MM.1S (cell line): ENCODE measurements around the gene ZC3H12C.

Experiments
- DNase-seq: peaks from one replicate; pipeline ENCODE4 v3.0.0-alpha.2; 2015
- H2AFZ ChIP-seq: fragments of 300-600 bp; sonication (generic); 2 replicates; pipeline ENCODE4 v1.6.0; 2016; ENCODE audit warnings: antibody characterized with exemption, low read length
- H3F3A ChIP-seq: fragments of 300-600 bp; sonication (generic); 2 replicates; pipeline ENCODE4 v1.6.1; 2016; ENCODE audit warnings: mild to moderate bottlenecking, antibody characterized with exemption, low read length, moderate library complexity, mixed read lengths; ENCODE audit not compliant: insufficient read depth
- H3K27ac ChIP-seq: fragments of 300-600 bp; sonication (generic); 2 replicates; pipeline ENCODE4 v1.5.1; 2016; ENCODE audit warnings: mild to moderate bottlenecking, low read length
- H3K27me3 ChIP-seq: fragments of 300-600 bp; sonication (generic); replicated peaks from 2 replicates; pipeline ENCODE4 v1.6.0; 2016; ENCODE audit warnings: low read length; ENCODE audit not compliant: insufficient read depth
- H3K36me3 ChIP-seq: fragments of 300-600 bp; sonication (generic); replicated peaks from 2 replicates; pipeline ENCODE4 v1.6.1; 2016; ENCODE audit warnings: mild to moderate bottlenecking, low read length, mixed read lengths; ENCODE audit not compliant: insufficient read depth
- H3K4me1 ChIP-seq: fragments of 300-600 bp; sonication (generic); 2 replicates; pipeline ENCODE4 v1.6.1; 2016; ENCODE audit warnings: low read length, mixed read lengths
- H3K4me2 ChIP-seq: fragments of 300-600 bp; sonication (generic); 2 replicates; pipeline ENCODE4 v1.6.0; 2016; ENCODE audit warnings: low read depth, low read length
- H3K4me3 ChIP-seq: fragments of 300-600 bp; sonication (generic); 2 replicates; pipeline ENCODE4 v1.5.1; 2016; ENCODE audit warnings: low read length, mixed read lengths
- H3K79me2 ChIP-seq: fragments of 300-600 bp; sonication (generic); 2 replicates; pipeline ENCODE4 v1.6.1; 2016; ENCODE audit warnings: mixed run types, low read length, mixed read lengths
- H3K9ac ChIP-seq: fragments of 300-600 bp; sonication (generic); 2 replicates; pipeline ENCODE4 v1.6.1; 2016; ENCODE audit warnings: low read length, mixed read lengths
- H3K9me2 ChIP-seq: fragments of 300-600 bp; sonication (generic); replicated peaks from 2 replicates; pipeline ENCODE4 v1.6.1; 2016; ENCODE audit warnings: mild to moderate bottlenecking, low read length, mixed read lengths; ENCODE audit not compliant: insufficient read depth
- H3K9me3 ChIP-seq: fragments of 300-600 bp; sonication (generic); replicated peaks from 2 replicates; pipeline ENCODE4 v1.6.1; 2016; ENCODE audit warnings: mild to moderate bottlenecking, low read length, mixed read lengths; ENCODE audit not compliant: insufficient read depth
- H4K20me1 ChIP-seq: fragments of 300-600 bp; sonication (generic); 2 replicates; pipeline ENCODE4 v1.6.1; 2016; ENCODE audit warnings: mild to moderate bottlenecking, low read length, moderate library complexity, mixed read lengths; ENCODE audit not compliant: insufficient read depth
- EZH2 ChIP-seq: fragments of 300-600 bp; sonication (generic); optimal IDR thresholded peaks from 2 replicates; pipeline ENCODE3; 2017; ENCODE audit warnings: low read depth, mild to moderate bottlenecking, antibody characterized with exemption, low read length, mixed read lengths
- EZH2phosphoT487 ChIP-seq: fragments of 300-600 bp; sonication (generic); IDR thresholded peaks from 2 replicates; pipeline ENCODE4 v1.6.1; 2018; ENCODE audit warnings: antibody characterized with exemption, low read length
- TF ChIP-seq, protein P1 (sequence below): fragments of 300-600 bp; sonication (generic); IDR thresholded peaks from 2 replicates; pipeline ENCODE4 v1.5.1; 2016; ENCODE audit warnings: antibody characterized with exemption, low read length, mixed read lengths

ZC3H12C gene

DNA sequence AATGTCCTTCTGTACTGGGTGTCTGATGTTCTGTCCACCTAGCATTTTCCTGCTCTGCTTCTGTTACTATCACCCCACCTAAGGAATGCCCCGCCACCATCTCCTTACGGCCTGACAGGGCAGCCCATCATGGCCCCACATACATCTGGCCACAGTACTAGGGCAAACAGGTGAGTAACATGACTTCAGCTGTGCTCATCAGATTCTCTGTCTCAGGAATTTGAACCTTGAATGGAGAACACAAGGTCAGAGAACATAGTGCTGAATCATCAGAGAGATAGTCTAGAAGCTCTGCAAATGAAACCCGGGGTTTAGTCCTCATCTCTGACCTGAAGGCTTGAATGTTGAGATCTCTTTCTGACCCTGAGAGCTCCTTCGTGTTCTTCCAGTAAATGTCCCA is 32.4 kb downstream of the ZC3H12C start:
- peak; percentile 49 for DNase-seq
- Histone ChIP-seq H3K27ac (no peak overlapping the region), H3K27me3 (no peaks in the 10 kb centered on the region), H3F3A (no peaks in the 10 kb centered on the region), H3K4me2 (no peak overlapping the region), H3K9ac (no peak overlapping the region), H3K4me1 (peaks cover 5% of the 10 kb centered on the region; the same call in 1 of the 2 replicates), H3K36me3 (no peaks in the 10 kb centered on the region), H2AFZ (no peak overlapping the region), H3K79me2 (no peaks in the 10 kb centered on the region), H4K20me1 (no peaks in the 10 kb centered on the region), H3K9me2 (no peaks in the 10 kb centered on the region), H3K4me3 (no peak overlapping the region), H3K9me3 (no peaks in the 10 kb centered on the region)
- TF ChIP-seq EZH2 (no peak), EZH2phosphoT487 (no peak)
- TF ChIP-seq, protein P1, sequence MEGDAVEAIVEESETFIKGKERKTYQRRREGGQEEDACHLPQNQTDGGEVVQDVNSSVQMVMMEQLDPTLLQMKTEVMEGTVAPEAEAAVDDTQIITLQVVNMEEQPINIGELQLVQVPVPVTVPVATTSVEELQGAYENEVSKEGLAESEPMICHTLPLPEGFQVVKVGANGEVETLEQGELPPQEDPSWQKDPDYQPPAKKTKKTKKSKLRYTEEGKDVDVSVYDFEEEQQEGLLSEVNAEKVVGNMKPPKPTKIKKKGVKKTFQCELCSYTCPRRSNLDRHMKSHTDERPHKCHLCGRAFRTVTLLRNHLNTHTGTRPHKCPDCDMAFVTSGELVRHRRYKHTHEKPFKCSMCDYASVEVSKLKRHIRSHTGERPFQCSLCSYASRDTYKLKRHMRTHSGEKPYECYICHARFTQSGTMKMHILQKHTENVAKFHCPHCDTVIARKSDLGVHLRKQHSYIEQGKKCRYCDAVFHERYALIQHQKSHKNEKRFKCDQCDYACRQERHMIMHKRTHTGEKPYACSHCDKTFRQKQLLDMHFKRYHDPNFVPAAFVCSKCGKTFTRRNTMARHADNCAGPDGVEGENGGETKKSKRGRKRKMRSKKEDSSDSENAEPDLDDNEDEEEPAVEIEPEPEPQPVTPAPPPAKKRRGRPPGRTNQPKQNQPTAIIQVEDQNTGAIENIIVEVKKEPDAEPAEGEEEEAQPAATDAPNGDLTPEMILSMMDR: no peak

- no peaks in the 10 kb centered on the region for H3K79me2 ChIP-seq
- H3K4me2 ChIP-seq: no peak overlapping the region
- H3K9ac ChIP-seq: no peak overlapping the region
- no peak overlapping the region for H2AFZ ChIP-seq
- TF ChIP-seq EZH2: no peak
- TF ChIP-seq, protein P1: no peak
- TF ChIP-seq EZH2phosphoT487: no peak
- H3F3A ChIP-seq: no peaks in the 10 kb centered on the region
- H3K9me2 ChIP-seq: no peaks in the 10 kb centered on the region
- no peaks in the 10 kb centered on the region for H3K9me3 ChIP-seq
- peaks cover 5% of the 10 kb centered on the region; the same call in 1 of the 2 replicates for H3K4me1 ChIP-seq
- no peak overlapping the region for H3K4me3 ChIP-seq
- DNase-seq: no peak
- no peak overlapping the region for H3K27ac ChIP-seq
- H3K27me3 ChIP-seq: no peaks in the 10 kb centered on the region
- H3K36me3 ChIP-seq: no peaks in the 10 kb centered on the region
- H4K20me1 ChIP-seq: no peaks in the 10 kb centered on the region
These were observed 33.7 kb downstream of the ZC3H12C start for GRCh38 chr11:110126936-110127335.

DNA sequence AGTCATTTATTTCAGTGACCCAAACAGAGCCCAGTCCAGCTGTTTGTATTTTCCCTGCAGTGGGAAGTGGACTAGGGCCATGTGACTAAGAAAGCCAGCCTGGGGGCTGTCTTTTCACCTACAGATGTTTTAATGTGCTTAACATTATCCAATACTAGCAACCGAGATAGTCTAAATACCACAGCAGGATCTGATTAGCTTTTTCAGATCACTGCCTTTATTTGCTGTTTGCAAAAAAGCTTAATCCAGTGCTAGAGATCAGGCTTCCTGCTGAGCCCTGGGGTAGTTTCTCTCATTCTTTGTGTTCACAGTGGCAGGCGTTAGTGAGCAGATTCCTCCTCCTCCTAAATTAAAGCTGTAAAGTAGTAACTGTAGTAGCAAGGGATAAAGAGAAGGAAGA is 35.0 kb downstream of the ZC3H12C start:
- H3K9me3 ChIP-seq: no peaks in the 10 kb centered on the region
- no peak overlapping the region for H3K27ac ChIP-seq
- no peak overlapping the region for H3K9ac ChIP-seq
- no peak for DNase-seq
- H4K20me1 ChIP-seq: no peaks in the 10 kb centered on the region
- no peak overlapping the region for H2AFZ ChIP-seq
- H3K36me3 ChIP-seq: no peaks in the 10 kb centered on the region
- no peaks in the 10 kb centered on the region for H3F3A ChIP-seq
- no peaks in the 10 kb centered on the region for H3K9me2 ChIP-seq
- H3K79me2 ChIP-seq: no peaks in the 10 kb centered on the region
- H3K4me1 ChIP-seq: peaks cover 5% of the 10 kb centered on the region; the same call in 1 of the 2 replicates
- no peaks in the 10 kb centered on the region for H3K27me3 ChIP-seq
- H3K4me2 ChIP-seq: no peak overlapping the region
- no peak overlapping the region for H3K4me3 ChIP-seq
- TF ChIP-seq, protein P1: no peak
- no peak for TF ChIP-seq EZH2
- TF ChIP-seq EZH2phosphoT487: no peak
